Activated CD4-positive, alpha-beta memory T cell treated with anti-CD3 and anti-CD28 coated beads for 36 hours (primary cell): Measurements from ENCODE around the gene TRABD2A. TPM values are rescaled to one million over a fixed set of nuclear protein-coding genes. Genes with fewer than 3 reads are reported as not detected.
"Not testable (repeated sequence)": the region's sequence is repeated elsewhere in the genome, so short reads cannot be mapped to it uniquely, and the experiment has no call there.

Source experiments
- CTCF ChIA-PET: fragments of 350-600 bp; sonication (Branson Sonifier 250); formaldehyde crosslinking; loops from one replicate; lab custom pipeline; 2021; ENCODE audit warnings: antibody characterized with exemption, inconsistent platforms; lab: Charles Lee
- POLR2A ChIA-PET: fragments of 350-600 bp; sonication (Branson Sonifier 250); formaldehyde crosslinking; loops from one replicate; lab custom pipeline; 2021; ENCODE audit warnings: antibody characterized with exemption; lab: Charles Lee
- DNase-seq: peaks from one replicate; pipeline ENCODE4 v3.0.0-alpha.2; 2020
- H3K27ac Mint-ChIP-seq: one replicate; pipeline ENCODE4 v1.8.0; 2021; ENCODE audit warnings: mixed read lengths
- H3K27me3 Mint-ChIP-seq: one replicate; pipeline ENCODE4 v1.8.0; 2021; ENCODE audit warnings: mixed read lengths
- H3K36me3 Mint-ChIP-seq: one replicate; pipeline ENCODE4 v1.8.0; 2021; ENCODE audit warnings: mixed read lengths
- H3K4me1 Mint-ChIP-seq: one replicate; pipeline ENCODE4 v1.8.0; 2021; ENCODE audit warnings: low read depth, mixed read lengths
- H3K4me3 Mint-ChIP-seq: one replicate; pipeline ENCODE4 v1.8.0; 2021; ENCODE audit warnings: mild to moderate bottlenecking, mixed read lengths
- H3K9me3 Mint-ChIP-seq: one replicate; pipeline ENCODE4 v1.8.0; 2021; ENCODE audit warnings: mixed read lengths
- intact Hi-C: fragments of 100-400 bp; cut with micrococcal nuclease; formaldehyde crosslinking; loops from one replicate; pipeline ENCODE4 v1.15.1; 2023
- total RNA-seq, 2 experiments: library from RNA; stranded (reverse); gene quantifications; one replicate each; pipeline ENCODE4 v1.2.3, GENCODE V29; 2021

TRABD2A gene
- total RNA-seq, 2 experiments from 2014 or later, result 29.6 to 30.1 TPM

DNA sequence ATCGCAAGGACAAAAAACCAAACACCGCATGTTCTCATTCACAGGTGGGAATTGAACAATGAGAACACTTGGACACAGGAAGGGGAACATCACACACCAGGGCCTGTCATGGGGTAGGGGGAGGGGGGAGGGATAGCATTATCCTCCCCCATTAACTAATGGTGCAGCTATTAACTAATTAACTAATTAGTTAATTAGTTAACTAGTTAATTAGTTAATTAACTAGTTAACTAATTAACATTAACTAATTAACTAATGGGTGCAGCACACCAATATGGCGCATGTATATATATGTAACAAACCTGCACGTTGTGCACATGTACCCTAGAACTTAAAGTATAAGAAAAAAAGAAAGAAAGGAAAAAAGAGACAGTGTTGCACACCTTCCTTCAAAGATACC lies 12.6 kb downstream of the TRABD2A start:
- DNase-seq, POLR2A ChIA-PET, H3K27ac Mint-ChIP-seq, H3K4me3 Mint-ChIP-seq, H3K27me3 Mint-ChIP-seq, H3K9me3 Mint-ChIP-seq: not testable (repeated sequence)
- Mint-ChIP-seq H3K36me3 (peaks cover 15% of the 10 kb centered on the region), H3K4me1 (peaks cover 67% of the 10 kb centered on the region)
- intact Hi-C loops, result loop anchor here (5.0 kb wide), 2 partner anchors 236 to 351 kb away; partner anchors contain the start of gene DNAH6
- CTCF ChIA-PET, result interaction anchor here (0.6 to 2.6 kb wide), 4 partner anchors 10 to 342 kb away, joined by 3 to 8 read pairs (median 4); partner anchors contain the start of gene TRABD2A

DNA sequence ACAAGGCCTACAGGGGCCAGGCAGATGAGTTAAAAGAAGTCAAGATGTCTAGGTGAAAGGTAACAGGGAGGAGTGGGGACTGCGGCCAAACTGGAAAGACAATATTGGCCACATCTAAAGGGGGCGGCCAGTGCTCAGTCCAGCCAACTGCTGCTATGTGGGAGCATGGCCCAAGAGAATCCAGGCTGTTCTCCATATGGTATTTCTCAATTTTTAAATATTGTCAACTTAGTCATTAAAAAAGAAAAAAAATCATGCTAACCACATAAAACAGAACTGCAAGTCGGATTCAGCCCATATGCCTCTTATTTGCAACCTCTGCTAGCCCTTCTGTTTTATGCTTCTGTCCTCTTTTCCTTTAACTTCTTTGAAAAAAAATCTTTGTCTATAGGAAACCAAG lies 14.8 kb downstream of the TRABD2A start:
- Mint-ChIP-seq H3K27ac (peak overlapping the region; percentile 54), H3K27me3 (no peaks in the 10 kb centered on the region), H3K4me1 (peaks cover 75% of the 10 kb centered on the region), H3K4me3 (no peak overlapping the region), H3K36me3 (peaks cover 17% of the 10 kb centered on the region), H3K9me3 (peaks cover 2% of the 10 kb centered on the region)
- ChIA-PET POLR2A (no interaction called here), CTCF (interaction anchor here (2.0 kb wide), 1 partner anchor 125 kb away, joined by 11 read pairs; no protein-coding TSS in a partner anchor)
- DNase-seq, result no peak
- intact Hi-C loops, result loop anchor here (5.0 kb wide), 2 partner anchors 234 to 349 kb away; partner anchors contain the start of gene DNAH6

DNA sequence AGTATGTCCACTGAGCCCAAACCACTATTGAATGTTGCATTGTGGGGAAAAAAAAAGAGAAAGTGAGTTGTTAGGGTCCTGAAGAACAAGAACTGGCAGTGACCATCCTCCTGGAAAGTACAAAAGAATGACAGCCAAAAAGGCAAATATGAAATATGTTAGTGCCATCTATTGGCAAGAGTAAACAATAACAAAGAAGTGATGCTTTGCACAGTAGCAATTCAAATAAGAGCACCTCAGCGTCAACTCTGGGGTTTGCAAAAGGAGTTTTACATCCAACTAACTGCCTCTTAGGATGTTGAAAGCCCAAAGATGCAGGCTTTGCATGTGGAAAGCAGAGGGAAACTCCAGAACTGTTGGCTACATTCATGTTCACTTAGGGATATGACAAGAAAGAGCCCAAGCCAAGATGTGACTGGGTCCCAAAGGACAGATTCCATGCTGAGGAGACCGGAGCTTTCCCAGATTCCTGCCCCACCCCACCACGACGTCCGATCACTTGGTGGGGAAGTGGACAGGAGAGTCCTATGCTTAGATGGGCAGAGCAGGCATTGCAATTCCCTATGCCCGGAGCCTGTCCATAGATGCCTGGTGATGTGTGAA lies 15.6 kb downstream of the TRABD2A start:
- Mint-ChIP-seq H3K27me3 (no peaks in the 10 kb centered on the region), H3K4me1 (peaks cover 73% of the 10 kb centered on the region), H3K27ac (peak overlapping the region; percentile 18), H3K36me3 (peaks cover 16% of the 10 kb centered on the region), H3K9me3 (peaks cover 2% of the 10 kb centered on the region), H3K4me3 (no peak overlapping the region)
- no peak for DNase-seq
- ChIA-PET POLR2A (interaction anchor here (0.8 kb wide), 1 partner anchor 16 kb away, joined by 3 read pairs; no protein-coding TSS in a partner anchor), CTCF (interaction anchor here (0.6 to 2.0 kb wide), 14 partner anchors 9 to 371 kb away, joined by 3 to 11 read pairs (median 3); partner anchors contain the start of gene TRABD2A)
- intact Hi-C loops, result loop anchor here (1.0 to 5.0 kb wide), 4 partner anchors 124 to 370 kb away; partner anchors contain the start of gene DNAH6

DNA sequence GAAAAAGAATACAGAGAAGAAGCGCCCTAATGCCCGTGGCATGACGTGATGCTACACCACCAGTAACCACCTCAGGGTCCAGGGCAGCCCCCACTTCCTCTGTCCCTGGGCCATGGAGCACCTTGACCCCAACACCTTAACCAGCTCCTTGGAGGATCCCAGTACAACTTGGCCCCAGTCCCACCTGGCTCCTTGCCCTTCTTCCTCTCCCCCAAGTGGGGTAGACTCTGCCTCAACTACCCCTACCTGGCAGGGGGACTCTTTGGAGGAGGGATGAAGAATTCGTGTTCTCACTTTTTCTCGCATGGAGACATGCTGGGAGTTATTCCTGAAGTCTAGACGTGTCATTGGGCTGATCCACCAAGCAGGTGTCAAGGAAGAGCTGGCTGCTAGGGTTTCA lies 18.9 kb downstream of the TRABD2A start:
- no peaks in the 10 kb centered on the region for H3K9me3 Mint-ChIP-seq
- peaks cover 6% of the 10 kb centered on the region for H3K36me3 Mint-ChIP-seq
- POLR2A ChIA-PET, result interaction anchor here (0.6 to 1.1 kb wide), 2 partner anchors 19 to 64 kb away, joined by 3 to 4 read pairs; no protein-coding TSS in a partner anchor
- no peak for DNase-seq
- H3K27ac Mint-ChIP-seq, result peak overlapping the region; percentile 64
- no peaks in the 10 kb centered on the region for H3K27me3 Mint-ChIP-seq
- intact Hi-C loops, result no loop called here
- H3K4me3 Mint-ChIP-seq, result no peak overlapping the region
- peaks cover 90% of the 10 kb centered on the region for H3K4me1 Mint-ChIP-seq
- CTCF ChIA-PET, result interaction anchor here (0.8 to 2.6 kb wide), 5 partner anchors 11 to 64 kb away, joined by 3 to 7 read pairs (median 4); no protein-coding TSS in a partner anchor

DNA sequence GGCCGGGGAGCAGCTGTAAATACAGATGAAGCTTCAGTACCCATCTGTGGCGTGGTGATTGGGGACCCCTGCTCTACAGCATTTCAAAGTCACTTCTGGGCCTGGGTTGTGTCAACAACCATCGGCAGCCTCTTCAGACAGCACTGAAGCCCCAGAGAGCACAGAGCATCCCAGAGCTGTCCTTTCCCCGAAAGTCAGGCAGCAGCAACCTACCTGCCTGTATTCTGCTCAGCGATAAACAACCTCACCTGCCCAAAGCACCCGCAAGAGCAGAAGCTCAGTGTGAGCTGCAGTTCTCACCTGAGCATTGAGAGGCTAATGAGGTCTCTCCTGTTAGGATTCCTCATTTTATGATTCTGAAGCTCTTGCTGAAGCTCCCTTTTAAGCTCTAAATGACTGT lies 19.3 kb downstream of the TRABD2A start:
- Mint-ChIP-seq H3K27ac (peak overlapping the region; percentile 64), H3K4me3 (no peak overlapping the region), H3K36me3 (peaks cover 9% of the 10 kb centered on the region), H3K9me3 (no peaks in the 10 kb centered on the region), H3K27me3 (no peaks in the 10 kb centered on the region), H3K4me1 (peaks cover 90% of the 10 kb centered on the region)
- no peak for DNase-seq
- POLR2A ChIA-PET, result interaction anchor here (0.6 to 1.1 kb wide), 2 partner anchors 19 to 64 kb away, joined by 3 to 4 read pairs; no protein-coding TSS in a partner anchor
- CTCF ChIA-PET, result interaction anchor here (0.8 to 2.6 kb wide), 6 partner anchors 10 to 64 kb away, joined by 3 to 7 read pairs (median 4); no protein-coding TSS in a partner anchor
- intact Hi-C loops, result no loop called here

DNA sequence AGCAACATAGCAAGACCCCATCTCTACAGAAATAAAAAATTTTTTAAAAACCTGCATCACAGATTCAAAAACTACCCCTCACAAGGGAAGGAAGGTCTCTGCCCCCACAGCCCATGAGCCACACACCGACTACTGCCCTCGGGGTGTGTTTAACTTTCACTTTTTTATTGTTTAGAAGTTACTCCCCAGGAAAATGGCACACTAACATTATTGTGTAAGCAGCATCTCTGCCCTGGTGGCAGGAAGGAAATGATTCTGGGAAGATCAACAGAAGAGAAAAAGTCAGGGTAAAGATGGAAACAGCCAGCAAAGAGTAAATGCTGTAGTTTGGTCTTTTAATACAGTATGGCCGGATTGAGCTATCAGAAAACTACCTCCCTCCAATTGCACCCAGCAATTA lies 21.9 kb downstream of the TRABD2A start:
- no peaks in the 10 kb centered on the region for H3K27me3 Mint-ChIP-seq
- peaks cover 16% of the 10 kb centered on the region for H3K36me3 Mint-ChIP-seq
- intact Hi-C loops, result loop anchor here (5.0 kb wide), 1 partner anchor 207 kb away; no protein-coding TSS in a partner anchor
- peak overlapping the region; percentile 1 for H3K4me3 Mint-ChIP-seq
- DNase-seq, result no peak
- H3K9me3 Mint-ChIP-seq, result peaks cover 9% of the 10 kb centered on the region
- peaks cover 90% of the 10 kb centered on the region for H3K4me1 Mint-ChIP-seq
- CTCF ChIA-PET, result interaction anchor here (1.5 to 2.4 kb wide), 2 partner anchors 8 to 118 kb away, joined by 4 to 9 read pairs; no protein-coding TSS in a partner anchor
- H3K27ac Mint-ChIP-seq, result peak overlapping the region; percentile 55
- POLR2A ChIA-PET, result no interaction called here

DNA sequence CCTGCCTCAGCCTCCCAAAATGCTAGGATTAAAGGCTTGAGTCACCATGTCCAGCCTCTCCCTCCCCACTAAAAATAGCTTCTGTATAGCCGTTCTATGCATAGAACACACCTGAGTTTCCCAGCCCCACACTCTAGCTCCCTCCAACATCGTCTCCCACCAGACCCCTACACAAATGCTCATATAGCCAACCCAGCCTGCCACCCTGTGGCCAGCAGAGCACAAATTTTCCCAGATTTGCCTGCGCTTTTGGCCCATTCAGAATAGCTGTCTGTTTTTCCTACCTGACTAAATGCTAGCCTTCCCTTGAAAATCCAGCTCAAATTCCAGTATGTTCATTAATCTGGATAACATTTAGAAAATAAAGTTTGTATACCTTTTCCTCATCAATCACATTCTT lies 22.8 kb downstream of the TRABD2A start:
- H3K36me3 Mint-ChIP-seq, result peaks cover 20% of the 10 kb centered on the region
- H3K27me3 Mint-ChIP-seq, result no peaks in the 10 kb centered on the region
- H3K4me1 Mint-ChIP-seq, result peaks cover 91% of the 10 kb centered on the region
- intact Hi-C loops, result loop anchor here (5.0 kb wide), 1 partner anchor 206 kb away; no protein-coding TSS in a partner anchor
- ChIA-PET POLR2A (interaction anchor here (0.7 to 1.2 kb wide), 2 partner anchors 22 to 258 kb away, joined by 3 read pairs; no protein-coding TSS in a partner anchor), CTCF (interaction anchor here (0.7 to 2.4 kb wide), 7 partner anchors 9 to 332 kb away, joined by 3 to 10 read pairs (median 4); no protein-coding TSS in a partner anchor)
- no peak for DNase-seq
- H3K9me3 Mint-ChIP-seq, result peaks cover 12% of the 10 kb centered on the region
- no peak overlapping the region for H3K4me3 Mint-ChIP-seq
- peak overlapping the region; percentile 46 for H3K27ac Mint-ChIP-seq

DNA sequence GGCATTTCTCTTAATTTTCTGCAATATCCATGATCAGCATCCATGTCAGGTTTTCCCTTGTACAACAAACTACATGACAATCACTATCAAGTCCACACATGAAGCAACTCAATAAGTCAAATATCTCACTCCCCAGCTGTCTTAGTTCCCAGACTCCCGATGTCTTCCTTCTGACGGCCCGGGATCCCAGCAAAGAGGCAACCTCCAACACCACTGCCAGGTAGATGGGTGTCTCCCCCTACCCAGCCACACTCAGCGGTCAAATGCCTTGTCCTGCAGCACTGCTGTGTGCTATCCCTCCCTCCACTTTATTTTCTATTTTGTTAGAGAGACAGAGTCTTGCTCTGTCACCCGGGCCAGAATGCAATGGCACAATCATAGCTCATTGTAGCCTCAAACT lies 23.3 kb downstream of the TRABD2A start:
- DNase-seq, result no peak
- Mint-ChIP-seq H3K27ac (peak overlapping the region; percentile 46), H3K36me3 (peaks cover 23% of the 10 kb centered on the region), H3K27me3 (no peaks in the 10 kb centered on the region), H3K4me3 (no peak overlapping the region), H3K4me1 (peaks cover 90% of the 10 kb centered on the region), H3K9me3 (peaks cover 18% of the 10 kb centered on the region)
- ChIA-PET POLR2A (interaction anchor here (1.2 kb wide), 1 partner anchor 23 kb away, joined by 3 read pairs; no protein-coding TSS in a partner anchor), CTCF (interaction anchor here (0.7 to 2.4 kb wide), 8 partner anchors 9 to 332 kb away, joined by 3 to 10 read pairs (median 4); no protein-coding TSS in a partner anchor)
- intact Hi-C loops, result loop anchor here (1.0 to 5.0 kb wide), 3 partner anchors 11 to 205 kb away; partner anchors contain the start of gene TRABD2A

DNA sequence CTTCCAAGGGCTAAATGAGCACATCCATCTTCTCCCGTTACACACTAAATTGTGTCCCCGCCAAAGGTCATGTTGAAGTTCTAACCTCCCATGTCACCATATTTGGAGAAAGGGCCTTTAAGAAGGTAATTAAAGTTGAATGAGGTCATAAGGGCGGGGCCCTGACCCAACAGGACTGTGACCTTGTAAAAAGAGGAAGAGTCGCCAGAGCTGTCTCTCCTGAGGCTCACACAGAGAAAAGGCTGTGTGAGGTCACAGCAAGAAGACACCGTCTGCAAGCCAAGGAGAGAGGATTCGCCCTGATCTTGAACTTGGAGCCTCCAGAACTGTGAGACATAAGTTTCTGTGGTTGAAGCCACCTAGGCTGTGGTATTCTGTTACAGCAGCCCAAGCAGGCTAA lies 24.1 kb downstream of the TRABD2A start:
- peak; percentile 66 for DNase-seq
- no peak overlapping the region for H3K4me3 Mint-ChIP-seq
- peaks cover 29% of the 10 kb centered on the region for H3K36me3 Mint-ChIP-seq
- no peaks in the 10 kb centered on the region for H3K27me3 Mint-ChIP-seq
- peaks cover 23% of the 10 kb centered on the region for H3K9me3 Mint-ChIP-seq
- POLR2A ChIA-PET, result interaction anchor here (0.9 kb wide), 1 partner anchor 16 kb away, joined by 3 read pairs; no protein-coding TSS in a partner anchor
- intact Hi-C loops, result loop anchor here (1.0 to 5.0 kb wide), 3 partner anchors 10 to 204 kb away; partner anchors contain the start of gene TRABD2A
- CTCF ChIA-PET, result interaction anchor here (0.9 to 2.4 kb wide), 5 partner anchors 8 to 115 kb away, joined by 3 to 9 read pairs (median 4); no protein-coding TSS in a partner anchor
- peak overlapping the region; percentile 46 for H3K27ac Mint-ChIP-seq
- H3K4me1 Mint-ChIP-seq, result peaks cover 91% of the 10 kb centered on the region

DNA sequence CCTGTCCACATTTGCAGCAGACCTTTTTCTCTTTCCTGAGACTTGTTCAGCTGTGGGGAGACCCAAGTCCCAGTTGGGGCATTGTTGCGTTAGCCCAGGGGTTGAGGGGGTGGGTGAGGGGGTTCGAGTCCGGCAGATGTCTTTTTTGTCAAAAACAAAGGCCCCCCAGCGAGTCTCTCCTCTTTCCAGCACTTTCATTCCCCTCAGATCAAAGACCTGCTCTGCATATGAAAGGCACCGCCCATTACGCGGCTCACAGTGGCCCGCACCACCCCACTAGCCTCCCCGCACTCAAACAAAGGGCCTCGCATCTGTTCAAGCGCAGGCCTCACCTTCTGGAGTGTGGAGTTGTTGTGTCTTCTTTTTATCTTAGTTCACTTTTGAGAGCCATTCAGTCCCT lies 25.2 kb downstream of the TRABD2A start:
- peaks cover 33% of the 10 kb centered on the region for H3K36me3 Mint-ChIP-seq
- DNase-seq, result no peak
- H3K27me3 Mint-ChIP-seq, result no peaks in the 10 kb centered on the region
- CTCF ChIA-PET, result no interaction called here
- peak overlapping the region; percentile 46 for H3K27ac Mint-ChIP-seq
- peak overlapping the region; percentile 38 for H3K4me3 Mint-ChIP-seq
- POLR2A ChIA-PET, result no interaction called here
- intact Hi-C loops, result loop anchor here (2.0 to 5.0 kb wide), 2 partner anchors 25 to 203 kb away; partner anchors contain the start of gene TRABD2A
- H3K4me1 Mint-ChIP-seq, result peaks cover 92% of the 10 kb centered on the region
- H3K9me3 Mint-ChIP-seq, result peaks cover 23% of the 10 kb centered on the region

DNA sequence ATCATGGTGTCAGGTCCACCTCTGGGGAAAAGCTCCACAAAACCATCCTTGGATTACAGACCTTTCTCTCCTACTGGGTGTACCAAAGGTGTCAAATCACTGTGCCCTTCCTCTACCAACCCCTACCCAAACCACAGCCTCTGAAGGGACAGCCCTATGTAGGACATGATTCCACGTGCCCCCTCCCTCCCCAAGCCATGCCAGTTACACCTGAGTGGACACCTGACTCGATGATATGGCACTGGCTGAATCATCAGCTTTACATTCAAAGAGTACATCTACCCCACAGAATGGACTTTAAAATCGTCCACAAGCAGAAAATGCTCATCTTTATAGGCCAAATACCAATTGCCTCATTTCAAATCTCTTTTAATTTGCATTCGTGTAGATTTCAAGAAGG lies 26.0 kb downstream of the TRABD2A start:
- peak overlapping the region; percentile 42 for H3K27ac Mint-ChIP-seq
- H3K9me3 Mint-ChIP-seq, result peaks cover 23% of the 10 kb centered on the region
- peak overlapping the region; percentile 3 for H3K4me3 Mint-ChIP-seq
- ChIA-PET CTCF (no interaction called here), POLR2A (no interaction called here)
- H3K27me3 Mint-ChIP-seq, result no peaks in the 10 kb centered on the region
- H3K4me1 Mint-ChIP-seq, result peaks cover 90% of the 10 kb centered on the region
- H3K36me3 Mint-ChIP-seq, result peaks cover 31% of the 10 kb centered on the region
- intact Hi-C loops, result loop anchor here (5.0 kb wide), 1 partner anchor 203 kb away; no protein-coding TSS in a partner anchor
- DNase-seq, result no peak
